GM20431 (cell line): ENCODE results near the gene IST1.

ENCODE experiments used
- in situ Hi-C: fragments of 300-500 bp; cut with MseI, MboI; formaldehyde crosslinking; loops from one replicate; pipeline ENCODE4 v1.15.0; 2020; ENCODE audit warnings: low sequenced_read_pairs; ENCODE audit not compliant: unreplicated experiment

The IST1 gene

DNA sequence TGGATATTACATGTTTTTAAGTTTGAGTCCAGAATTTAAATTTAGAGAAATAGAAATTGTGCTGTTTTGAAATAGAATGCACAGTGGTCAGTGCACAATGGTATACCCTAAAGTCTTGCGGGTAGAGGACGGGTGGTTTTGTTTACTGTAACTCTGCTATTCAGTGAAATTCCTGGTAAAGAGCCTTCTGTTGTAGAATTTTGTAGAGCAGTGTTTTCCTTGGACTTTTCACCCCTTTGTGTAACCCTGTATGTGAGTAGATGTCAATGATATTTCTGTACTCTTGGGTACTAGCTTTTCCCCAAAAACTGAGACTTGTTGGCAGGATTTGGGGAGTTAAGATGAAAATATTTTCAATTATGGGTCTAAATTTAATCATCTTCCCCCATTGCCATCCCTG lies 19.5 kb downstream of the IST1 start:
- in situ Hi-C loops = no loop called here

DNA sequence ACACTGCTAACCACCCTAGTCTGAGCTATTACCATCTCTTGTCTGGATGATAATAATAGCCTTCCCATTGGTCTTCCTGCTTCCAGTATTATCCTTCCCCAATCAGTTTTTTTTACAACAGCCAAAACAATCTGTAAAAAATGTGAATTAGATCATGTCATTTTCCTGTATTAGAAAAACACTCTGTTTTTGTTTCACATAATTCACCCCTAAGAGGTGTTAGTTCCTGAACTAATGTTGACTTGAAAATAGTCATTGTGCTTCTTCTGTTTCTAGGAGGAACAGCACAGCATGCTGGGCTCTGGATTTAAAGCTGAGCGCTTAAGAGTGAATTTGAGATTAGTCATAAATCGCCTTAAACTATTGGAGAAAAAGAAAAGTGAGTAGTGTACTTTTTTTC lies 20.0 kb downstream of the IST1 start:
- in situ Hi-C loops = no loop called here

DNA sequence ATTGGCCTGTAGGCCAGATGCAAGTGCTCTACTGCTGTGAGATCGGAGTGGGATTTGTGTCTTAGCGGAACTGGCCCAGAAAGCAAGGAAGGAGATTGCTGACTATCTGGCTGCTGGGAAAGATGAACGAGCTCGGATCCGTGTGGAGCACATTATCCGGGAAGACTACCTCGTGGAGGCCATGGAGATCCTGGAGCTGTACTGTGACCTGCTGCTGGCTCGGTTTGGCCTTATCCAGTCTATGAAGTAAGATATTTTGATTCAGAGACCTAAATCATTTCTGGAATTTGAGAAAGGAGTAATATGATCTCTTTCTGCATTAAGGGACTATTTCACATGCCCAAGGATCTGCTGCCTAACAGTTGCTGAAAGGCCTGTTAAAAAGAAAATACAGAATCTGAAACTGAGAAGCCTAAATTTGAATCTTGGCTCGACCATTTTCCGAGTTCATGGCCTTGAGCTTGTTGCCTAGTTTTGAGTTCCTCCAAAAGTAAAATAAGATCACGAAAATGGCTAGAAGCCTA lies 21.1 kb downstream of the IST1 start:
- in situ Hi-C loops = no loop called here

- in situ Hi-C loops = no loop called here
These were observed 22.6 kb downstream of the IST1 start for GRCh38 chr16:71917900-71918299.

DNA sequence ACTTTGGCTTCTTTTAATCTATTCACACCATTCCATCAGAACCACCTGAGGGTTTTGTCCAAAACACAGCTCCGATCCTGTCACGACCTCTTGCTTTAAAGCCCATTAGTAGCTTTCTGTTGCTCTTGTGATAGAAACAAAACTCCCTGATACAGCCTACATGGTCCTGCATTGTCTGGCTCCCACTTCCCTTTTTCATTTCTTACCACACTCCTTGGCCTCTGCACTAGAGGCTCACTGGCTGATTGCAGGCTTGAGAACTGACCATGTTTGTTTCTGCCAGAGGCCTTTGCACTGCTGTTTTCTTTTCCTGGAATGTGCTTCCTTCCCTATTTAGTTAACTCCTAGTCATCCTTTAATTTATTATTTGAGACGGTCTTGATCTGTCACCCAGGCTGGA lies 23.7 kb downstream of the IST1 start:
- in situ Hi-C loops = no loop called here

- in situ Hi-C loops = no loop called here
These were observed 25.3 kb downstream of the IST1 start for GRCh38 chr16:71920658-71921057.

DNA sequence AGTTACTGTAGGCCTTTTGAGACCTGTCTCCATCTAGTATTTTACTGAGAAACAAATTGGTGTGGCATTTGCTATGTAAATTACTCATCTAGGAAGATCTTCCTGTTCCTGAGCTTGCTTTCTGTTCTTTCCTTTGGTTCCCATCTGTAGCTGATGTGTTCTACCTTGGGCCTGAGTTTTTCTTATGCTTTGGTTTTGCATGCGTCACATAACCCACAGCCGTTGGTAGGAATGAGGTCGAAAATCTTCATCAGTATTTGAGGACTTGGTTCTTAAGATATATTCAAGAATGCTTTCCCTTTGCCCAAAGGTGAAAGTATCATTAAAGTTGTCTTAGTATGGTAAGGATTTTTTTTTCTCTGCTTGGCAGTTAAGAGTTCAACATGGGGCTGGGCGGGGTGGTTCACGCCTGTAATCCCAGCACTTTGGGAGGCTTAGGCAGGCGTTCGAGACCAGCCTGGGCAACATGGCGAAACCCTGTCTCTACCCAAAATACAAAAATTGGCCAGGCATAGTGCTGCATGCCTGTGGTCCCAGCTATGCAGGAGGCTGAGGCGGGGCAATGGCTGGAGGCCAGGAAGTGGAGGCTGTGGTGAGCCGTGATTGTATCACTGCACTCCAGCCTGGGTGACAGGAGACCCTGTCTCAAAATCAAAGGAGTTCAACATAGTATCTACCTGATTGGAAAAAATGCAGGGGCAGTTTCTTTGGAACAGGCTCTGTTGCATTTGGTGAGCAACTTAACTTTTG lies 28.8 kb downstream of the IST1 start:
- in situ Hi-C loops = no loop called here

- in situ Hi-C loops = no loop called here
These were observed 29.4 kb downstream of the IST1 start for GRCh38 chr16:71924710-71925109.

GRCh38 chr16:71927383-71927782 lies 32.1 kb downstream of the IST1 start:
- in situ Hi-C loops = no loop called here

DNA sequence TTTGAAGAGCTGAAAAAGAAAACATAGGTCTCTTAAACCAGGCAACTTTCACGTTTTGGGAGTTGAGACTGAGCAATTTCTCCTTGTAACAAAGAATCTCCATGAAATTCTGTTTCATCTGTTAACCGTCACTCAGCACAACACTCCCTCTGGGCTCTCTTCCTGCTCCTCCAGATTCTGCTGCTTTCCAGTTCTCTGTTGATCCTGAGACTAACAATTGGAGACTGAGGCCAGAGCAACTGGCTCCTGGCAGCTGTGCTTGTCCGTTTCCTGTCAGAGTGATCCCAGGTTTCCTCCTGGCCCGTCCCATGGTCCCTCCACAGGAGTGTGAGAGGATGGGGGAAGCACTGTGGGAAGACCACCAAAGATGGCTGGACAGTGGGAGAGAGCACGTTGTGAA lies 32.5 kb downstream of the IST1 start:
- in situ Hi-C loops = no loop called here

- in situ Hi-C loops = no loop called here
These were observed 33.7 kb downstream of the IST1 start for GRCh38 chr16:71929048-71929447.

DNA sequence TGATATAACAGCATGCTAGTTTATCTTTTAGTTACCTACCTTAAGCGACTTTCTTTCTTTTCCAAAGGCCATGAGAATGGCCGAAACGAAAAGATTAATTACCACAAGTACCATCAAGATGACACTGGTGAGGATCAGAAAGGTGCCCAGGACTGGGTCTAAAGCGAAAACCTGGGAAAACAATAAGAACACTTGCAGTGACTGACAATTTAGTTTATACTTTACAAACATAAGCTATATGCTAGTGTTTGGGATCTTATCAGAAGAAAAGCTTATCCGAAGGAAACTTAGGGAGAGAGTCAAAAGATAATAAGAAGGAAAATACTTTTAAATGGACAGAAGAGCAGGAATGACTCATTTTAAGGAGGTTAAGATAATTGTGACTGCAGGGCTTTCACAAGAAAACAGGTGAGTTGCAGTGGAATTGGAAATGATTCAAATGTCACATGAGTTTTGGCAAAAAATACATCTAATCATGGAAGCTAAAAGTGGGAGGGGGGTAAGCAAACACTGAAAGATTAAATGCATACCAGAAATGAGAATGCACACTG lies 34.8 kb downstream of the IST1 start:
- in situ Hi-C loops = no loop called here

DNA sequence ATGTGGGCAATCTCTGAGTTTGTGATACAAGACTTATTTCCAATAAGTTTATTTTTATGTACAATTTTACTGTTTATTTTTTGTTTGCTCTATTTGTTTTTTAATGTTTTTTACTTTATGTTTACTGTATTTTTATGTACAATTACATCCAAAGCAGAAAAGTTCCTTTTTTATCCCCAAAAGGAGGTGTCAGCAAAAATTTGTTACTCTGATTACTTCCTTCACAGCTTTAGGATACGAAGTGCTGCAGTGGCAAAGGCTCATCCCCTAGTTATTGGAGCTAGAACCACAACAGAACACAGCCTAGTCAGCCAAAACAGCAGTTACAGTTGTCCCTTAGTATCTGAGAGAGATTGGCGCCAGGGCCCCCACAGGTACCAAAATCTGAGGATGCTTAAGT lies 35.7 kb downstream of the IST1 start:
- in situ Hi-C loops = no loop called here

DNA sequence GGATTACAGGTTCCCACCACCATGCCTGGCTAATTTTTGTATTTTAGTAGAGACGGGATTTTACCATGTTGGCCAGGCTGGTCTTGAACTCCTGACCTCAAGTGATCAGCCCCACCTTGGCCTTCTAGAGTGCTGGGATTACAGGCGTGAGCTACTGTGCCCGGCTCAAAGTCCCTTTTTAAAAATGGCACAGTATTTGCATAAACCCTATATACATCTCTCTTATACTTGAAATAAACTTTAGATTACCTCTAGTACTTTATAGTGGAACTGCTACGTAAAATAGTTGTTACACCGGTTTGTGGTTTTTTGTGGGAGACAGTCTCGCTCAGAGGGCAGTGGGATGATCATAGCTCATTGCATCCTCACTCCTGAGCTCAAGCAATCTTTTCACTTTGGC lies 36.3 kb downstream of the IST1 start:
- in situ Hi-C loops = no loop called here

- in situ Hi-C loops = no loop called here
These were observed 37.7 kb downstream of the IST1 start for GRCh38 chr16:71933017-71933416.

DNA sequence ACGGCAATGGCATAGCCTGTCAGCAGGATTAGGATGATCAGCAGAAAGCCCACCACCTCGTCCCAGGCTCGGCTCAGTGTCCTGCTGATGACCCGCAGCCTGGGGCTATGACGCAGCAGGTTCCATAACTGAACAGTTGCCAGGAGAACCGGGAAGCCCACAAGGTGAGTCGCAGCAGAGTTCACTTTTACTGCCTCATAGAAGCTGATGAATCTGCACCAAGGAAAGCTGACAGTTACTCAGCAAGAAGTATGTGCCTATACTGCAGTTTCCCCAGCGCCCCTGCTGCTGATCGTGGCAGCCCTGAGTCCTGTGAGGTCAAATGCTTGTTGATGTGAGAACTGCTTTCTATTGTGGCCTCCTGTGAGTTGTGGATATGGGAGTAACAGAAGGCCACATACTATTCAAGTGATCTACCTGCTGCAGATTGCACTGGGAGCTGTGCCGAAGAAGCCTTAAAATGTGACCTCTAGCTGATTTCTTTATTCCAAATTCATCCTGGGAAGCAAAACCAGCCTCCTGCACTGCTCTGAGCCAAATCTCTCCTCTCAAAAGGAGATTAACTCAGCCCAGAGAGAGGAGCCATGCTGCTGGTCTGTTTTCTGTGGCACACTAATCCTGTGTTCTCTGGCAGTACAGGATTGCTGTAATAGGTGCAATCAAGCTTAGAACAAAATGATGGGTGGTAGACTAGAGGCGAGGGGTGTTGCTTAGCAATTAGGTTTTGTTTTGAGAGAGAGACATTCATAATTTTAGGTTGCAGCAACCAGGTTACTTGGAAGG lies 38.8 kb downstream of the IST1 start:
- in situ Hi-C loops = no loop called here

- in situ Hi-C loops = no loop called here
These were observed 42.7 kb downstream of the IST1 start for GRCh38 chr16:71937868-71938510.

DNA sequence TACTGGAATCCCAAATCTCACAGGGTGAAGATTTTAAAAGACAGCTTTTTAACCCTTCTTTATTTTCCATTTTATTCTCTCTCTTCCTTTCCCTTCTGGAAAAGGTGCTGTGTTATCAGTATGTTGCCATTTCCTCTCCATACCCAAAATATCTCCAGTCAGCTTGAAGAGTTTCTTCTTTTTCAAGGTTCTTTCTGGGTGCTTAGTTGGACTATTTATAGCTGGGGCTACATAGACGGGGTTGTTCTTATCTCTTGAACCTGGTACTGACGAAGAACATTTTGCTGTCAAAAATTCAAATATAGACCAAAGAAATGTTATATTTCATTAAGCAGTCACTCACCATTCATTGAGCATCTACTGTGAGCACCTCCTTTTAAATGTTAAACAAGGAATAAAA lies 48.6 kb downstream of the IST1 start:
- in situ Hi-C loops = no loop called here

- in situ Hi-C loops = no loop called here
These were observed 50.3 kb downstream of the IST1 start for GRCh38 chr16:71945616-71946015.

DNA sequence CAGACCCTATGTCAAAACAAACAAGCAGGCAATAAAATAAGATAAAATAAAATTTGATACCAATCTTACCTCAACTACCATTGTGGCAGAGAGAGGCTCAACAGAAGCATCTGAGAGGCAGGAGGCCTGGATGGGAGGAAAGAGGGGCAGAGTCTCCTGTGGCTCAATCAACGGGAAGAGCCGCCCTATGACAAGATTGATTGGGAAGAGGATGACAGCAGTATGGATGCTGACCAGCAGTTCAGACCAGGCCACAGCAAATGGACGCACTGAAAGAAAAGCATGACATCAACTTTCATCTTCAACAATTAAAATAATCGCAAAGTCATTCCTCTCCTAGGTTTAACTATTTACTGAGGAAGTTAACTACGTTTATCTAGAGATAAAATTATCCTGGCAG lies 57.5 kb downstream of the IST1 start:
- in situ Hi-C loops = loop anchor here (10.0 kb wide), 1 partner anchor 308 kb away; no protein-coding TSS in a partner anchor

DNA sequence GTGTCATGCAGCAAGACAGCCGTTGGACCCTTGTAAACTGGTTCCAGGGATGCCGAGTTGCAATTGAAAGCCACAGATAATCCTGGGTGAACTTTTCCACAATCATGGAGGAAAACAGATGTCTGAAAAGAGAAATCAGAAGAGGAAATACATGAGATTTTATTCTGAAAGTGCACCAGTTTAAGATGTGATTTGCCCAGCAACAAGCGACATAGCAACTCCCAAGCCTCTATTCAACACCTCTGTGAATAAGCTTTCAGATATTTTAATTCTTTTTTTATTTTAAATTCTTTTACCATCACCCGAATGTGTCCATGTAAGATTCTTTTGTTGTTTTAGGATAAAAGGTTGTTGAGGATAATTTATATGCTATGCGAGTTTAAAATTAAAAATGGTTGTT lies 58.8 kb downstream of the IST1 start:
- in situ Hi-C loops = loop anchor here (10.0 kb wide), 1 partner anchor 309 kb away; no protein-coding TSS in a partner anchor
